Sigmoid colon (tissue), 4 donors: ENCODE results near the gene BORCS6.

Experiments
- POLR2AphosphoS5 ChIP-seq, 4 donors: sonication (generic); formaldehyde crosslinking; IDR thresholded peaks; one replicate each; pipeline ENCODE4 v1.6.1; 2017; ENCODE audit warnings: antibody characterized with exemption in 4 of 4
- TF ChIP-seq, protein P1 (sequence below), 4 experiments: fragments of 450-650 bp in 3 of 4; fragments of 200-600 bp in 1 of 4; IDR thresholded peaks; one replicate each; pipeline ENCODE4 v1.5.1; 2016 to 2019; ENCODE audit warnings: antibody characterized with exemption in 4 of 4, mild to moderate bottlenecking in 3 of 4, moderate library complexity in 2 of 4

DNA sequence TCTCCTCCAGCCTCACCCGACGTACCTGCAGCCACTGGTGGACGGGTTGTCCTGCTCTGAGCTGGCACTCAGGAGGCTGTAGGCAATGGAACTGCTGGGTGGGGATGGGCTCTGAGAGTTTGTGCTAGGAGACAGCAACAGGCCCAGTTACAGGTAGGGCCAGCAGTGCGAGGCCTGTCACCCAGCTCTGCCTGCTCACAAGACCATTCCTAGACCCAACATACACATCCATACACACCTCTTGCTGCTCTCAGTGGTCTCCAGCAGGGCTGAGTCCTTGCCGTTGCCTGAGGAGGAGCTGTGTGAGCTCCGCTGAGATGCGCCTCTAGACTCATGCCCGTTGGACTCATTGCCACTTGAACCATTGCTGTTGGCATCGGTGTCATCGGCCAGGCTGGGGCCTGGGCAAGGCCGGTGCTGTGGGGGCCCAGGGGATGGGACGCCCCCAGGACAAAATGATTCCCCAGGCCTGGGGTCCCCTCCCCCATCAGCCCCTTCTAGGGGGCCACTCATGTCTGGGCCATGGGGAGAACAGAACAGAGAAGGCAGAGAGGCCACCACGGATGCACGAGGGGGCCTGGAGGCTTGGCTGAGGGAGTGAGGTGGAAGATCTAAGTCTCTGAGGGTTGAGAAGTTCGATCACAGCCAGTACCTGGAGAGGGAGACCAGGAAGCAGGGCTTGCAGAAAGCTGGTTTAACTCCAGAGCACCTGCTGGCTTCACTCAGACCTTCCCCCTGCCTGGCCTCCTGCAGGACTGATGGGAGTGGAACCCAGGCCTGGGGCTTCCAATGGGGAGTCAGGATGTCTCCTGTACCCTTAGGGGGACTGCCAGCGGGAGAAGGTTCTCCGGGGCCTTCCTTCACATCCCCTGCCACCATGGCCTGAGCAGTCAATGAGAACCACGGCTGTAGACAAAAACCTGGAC, 39.5 kb downstream of the BORCS6 start:
- TF ChIP-seq, protein P1, sequence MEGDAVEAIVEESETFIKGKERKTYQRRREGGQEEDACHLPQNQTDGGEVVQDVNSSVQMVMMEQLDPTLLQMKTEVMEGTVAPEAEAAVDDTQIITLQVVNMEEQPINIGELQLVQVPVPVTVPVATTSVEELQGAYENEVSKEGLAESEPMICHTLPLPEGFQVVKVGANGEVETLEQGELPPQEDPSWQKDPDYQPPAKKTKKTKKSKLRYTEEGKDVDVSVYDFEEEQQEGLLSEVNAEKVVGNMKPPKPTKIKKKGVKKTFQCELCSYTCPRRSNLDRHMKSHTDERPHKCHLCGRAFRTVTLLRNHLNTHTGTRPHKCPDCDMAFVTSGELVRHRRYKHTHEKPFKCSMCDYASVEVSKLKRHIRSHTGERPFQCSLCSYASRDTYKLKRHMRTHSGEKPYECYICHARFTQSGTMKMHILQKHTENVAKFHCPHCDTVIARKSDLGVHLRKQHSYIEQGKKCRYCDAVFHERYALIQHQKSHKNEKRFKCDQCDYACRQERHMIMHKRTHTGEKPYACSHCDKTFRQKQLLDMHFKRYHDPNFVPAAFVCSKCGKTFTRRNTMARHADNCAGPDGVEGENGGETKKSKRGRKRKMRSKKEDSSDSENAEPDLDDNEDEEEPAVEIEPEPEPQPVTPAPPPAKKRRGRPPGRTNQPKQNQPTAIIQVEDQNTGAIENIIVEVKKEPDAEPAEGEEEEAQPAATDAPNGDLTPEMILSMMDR (IDR thresholded peaks at IDR 0.05), result no peak
- peak in 2 of 4 donors; percentile 55 to 67 for TF ChIP-seq POLR2AphosphoS5 (IDR thresholded peaks at IDR 0.05)
